Adipocyte (in vitro differentiated cells): ENCODE measurements around the gene SUMO2.
"Not testable (repeated sequence)": the region's sequence is repeated elsewhere in the genome, so short reads cannot be mapped to it uniquely, and the experiment has no call there.

Source experiments
- DNase-seq: peaks from one replicate; pipeline ENCODE4 v3.0.0-alpha.2; 2015; ENCODE audit warnings: low read depth
- H3K27me3 ChIP-seq: replicated peaks from 2 replicates; pipeline ENCODE4 v1.7.0; 2013; ENCODE audit warnings: mild to moderate bottlenecking, low read length, moderate library complexity; ENCODE audit not compliant: control insufficient read depth, insufficient read depth
- H3K36me3 ChIP-seq: 2 replicates; pipeline ENCODE4 v1.7.0; 2013; ENCODE audit warnings: low read length, mild to moderate bottlenecking, moderate library complexity; ENCODE audit not compliant: control insufficient read depth, insufficient read depth, severe bottlenecking
- H3K4me1 ChIP-seq: 2 replicates; pipeline ENCODE4 v1.7.0; 2013; ENCODE audit warnings: mild to moderate bottlenecking, low read length, moderate library complexity; ENCODE audit not compliant: control insufficient read depth, insufficient read depth
- H3K4me3 ChIP-seq: 2 replicates; pipeline ENCODE4 v1.7.0; 2013; ENCODE audit warnings: mild to moderate bottlenecking, low read length, moderate library complexity
- H3K9ac ChIP-seq: 2 replicates; pipeline ENCODE4 v1.7.0; 2013; ENCODE audit warnings: mild to moderate bottlenecking, low read length, moderate library complexity
- H3K9me3 ChIP-seq: 2 replicates; pipeline ENCODE4 v1.7.0; 2013; ENCODE audit warnings: mild to moderate bottlenecking, low read length, moderate library complexity; ENCODE audit not compliant: control insufficient read depth

Gene SUMO2

DNA sequence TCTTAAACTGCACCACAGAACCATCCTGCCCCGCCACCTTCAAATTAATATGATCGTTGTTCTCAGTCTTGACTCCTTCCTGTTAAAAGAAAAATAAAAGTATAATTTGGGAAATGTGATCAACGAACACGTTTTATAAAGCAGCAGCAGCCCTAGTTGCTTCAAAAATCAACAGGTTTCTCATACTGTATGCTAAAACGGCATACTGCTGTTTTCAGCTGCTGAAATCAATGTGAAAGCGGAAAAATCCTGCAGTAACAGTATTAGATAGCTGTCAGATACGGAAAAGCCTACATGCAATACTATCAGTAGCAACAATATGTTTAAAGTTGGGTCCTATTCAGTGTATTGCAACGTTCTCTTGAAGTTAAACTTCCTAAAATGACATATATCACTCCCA is 1.6 kb downstream of the SUMO2 start:
- peaks cover 25% of the 10 kb centered on the region for H3K36me3 ChIP-seq
- no peaks in the 10 kb centered on the region for H3K27me3 ChIP-seq
- DNase-seq = peak; percentile 16
- H3K4me3 ChIP-seq = peak overlapping the region; percentile 97
- peaks cover 10% of the 10 kb centered on the region for H3K4me1 ChIP-seq
- peak overlapping the region; percentile 94 for H3K9ac ChIP-seq
- H3K9me3 ChIP-seq = no peaks in the 10 kb centered on the region

DNA sequence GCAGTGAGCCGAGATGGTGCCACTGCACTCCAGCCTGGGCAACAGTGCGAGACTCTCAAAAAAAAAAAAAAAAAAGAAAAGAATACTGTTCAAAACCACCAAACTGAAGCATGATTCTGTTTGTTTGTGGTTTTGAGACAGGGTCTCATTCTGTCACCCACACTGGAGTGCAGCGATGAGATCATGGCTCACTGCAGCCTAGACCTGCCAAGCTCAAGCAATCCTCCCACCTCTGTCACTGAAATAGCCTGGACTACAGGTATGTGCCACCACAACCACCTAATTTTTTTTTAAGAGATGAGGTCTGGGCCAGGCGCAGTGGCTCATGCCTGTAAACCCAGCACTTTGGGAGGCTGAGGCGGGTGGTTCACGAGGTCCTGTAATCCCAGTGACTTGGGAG is 4.3 kb downstream of the SUMO2 start:
- no peak overlapping the region for H3K4me3 ChIP-seq
- no peaks in the 10 kb centered on the region for H3K9me3 ChIP-seq
- H3K36me3 ChIP-seq = peaks cover 52% of the 10 kb centered on the region
- H3K27me3 ChIP-seq = no peaks in the 10 kb centered on the region
- H3K4me1 ChIP-seq = peaks cover 10% of the 10 kb centered on the region
- no peak for DNase-seq
- no peak overlapping the region for H3K9ac ChIP-seq

GRCh38 chr17:75176625-75177024 is 6.1 kb downstream of the SUMO2 start:
- H3K27me3 ChIP-seq = no peaks in the 10 kb centered on the region
- peaks cover 8% of the 10 kb centered on the region for H3K4me1 ChIP-seq
- H3K9me3 ChIP-seq = no peaks in the 10 kb centered on the region
- DNase-seq = no peak
- no peak overlapping the region for H3K4me3 ChIP-seq
- H3K36me3 ChIP-seq = peaks cover 62% of the 10 kb centered on the region
- H3K9ac ChIP-seq = no peak overlapping the region

- peaks cover 60% of the 10 kb centered on the region for H3K36me3 ChIP-seq
- no peaks in the 10 kb centered on the region for H3K27me3 ChIP-seq
- no peak for DNase-seq
- no peak overlapping the region for H3K4me3 ChIP-seq
- H3K4me1 ChIP-seq = no peaks in the 10 kb centered on the region
- no peaks in the 10 kb centered on the region for H3K9me3 ChIP-seq
- no peak overlapping the region for H3K9ac ChIP-seq
Measured at GRCh38 chr17:75174996-75175395, 7.8 kb downstream of the SUMO2 start.

DNA sequence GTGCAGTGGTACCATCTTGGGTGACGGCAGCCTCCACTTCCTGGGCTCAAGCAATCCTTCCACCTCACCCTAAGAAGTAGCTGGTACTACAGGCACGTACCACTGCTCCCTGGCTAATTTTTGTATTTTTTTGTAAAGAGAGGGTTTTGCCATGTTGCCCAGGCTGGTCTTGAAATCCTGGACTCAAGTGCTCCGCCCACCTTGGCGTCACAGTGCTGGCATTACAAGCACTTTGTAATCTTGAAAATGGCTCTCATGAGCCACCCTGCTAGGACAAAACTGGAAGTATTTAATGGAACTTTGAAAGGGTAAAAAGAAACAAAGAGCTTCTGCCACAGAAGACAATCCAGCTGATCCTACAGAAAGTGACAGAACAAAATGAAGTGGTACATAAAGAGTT is 9.2 kb downstream of the SUMO2 start:
- no peak overlapping the region for H3K4me3 ChIP-seq
- no peaks in the 10 kb centered on the region for H3K27me3 ChIP-seq
- no peak for DNase-seq
- no peaks in the 10 kb centered on the region for H3K9me3 ChIP-seq
- peak overlapping the region; percentile 19 for H3K9ac ChIP-seq
- peaks cover 52% of the 10 kb centered on the region for H3K36me3 ChIP-seq
- H3K4me1 ChIP-seq = no peaks in the 10 kb centered on the region

GRCh38 chr17:75168998-75169397 is 13.8 kb downstream of the SUMO2 start:
- H3K4me1 ChIP-seq = no peaks in the 10 kb centered on the region
- H3K36me3 ChIP-seq = peaks cover 48% of the 10 kb centered on the region
- DNase-seq = no peak
- H3K9me3 ChIP-seq = no peaks in the 10 kb centered on the region
- H3K27me3 ChIP-seq = no peaks in the 10 kb centered on the region
- no peak overlapping the region for H3K4me3 ChIP-seq
- no peak overlapping the region for H3K9ac ChIP-seq

DNA sequence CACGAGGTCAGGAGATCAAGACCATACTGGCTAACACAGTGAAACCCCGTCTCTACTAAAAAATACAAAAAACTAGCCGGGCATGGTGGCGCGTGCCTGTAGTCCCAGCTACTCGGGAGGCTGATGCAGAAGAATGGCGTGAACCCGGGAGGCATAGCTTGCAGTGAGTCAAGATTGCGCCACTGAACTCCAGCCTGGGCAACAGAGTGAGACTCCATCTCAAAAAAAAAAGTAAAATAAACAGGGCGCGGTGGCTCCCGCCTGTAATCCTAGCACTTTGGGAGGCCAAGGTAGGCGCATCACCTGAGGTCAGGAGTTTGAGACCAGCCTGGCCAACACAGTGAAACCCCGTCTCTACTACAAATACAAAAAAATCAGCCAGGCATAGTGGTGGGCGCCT is 18.2 kb downstream of the SUMO2 start:
- DNase-seq, H3K4me1 ChIP-seq, H3K9me3 ChIP-seq, H3K4me3 ChIP-seq, H3K9ac ChIP-seq, H3K27me3 ChIP-seq: not testable (repeated sequence)
- peaks cover 37% of the 10 kb centered on the region for H3K36me3 ChIP-seq

- Histone ChIP-seq H3K4me1 (no peaks in the 10 kb centered on the region), H3K27me3 (no peaks in the 10 kb centered on the region), H3K9ac (no peak overlapping the region), H3K4me3 (no peak overlapping the region), H3K9me3 (no peaks in the 10 kb centered on the region), H3K36me3 (peaks cover 28% of the 10 kb centered on the region)
- DNase-seq = no peak
Measured at GRCh38 chr17:75163074-75163473, 19.7 kb downstream of the SUMO2 start.

GRCh38 chr17:75160211-75160610 is 22.5 kb downstream of the SUMO2 start:
- peaks cover 9% of the 10 kb centered on the region for H3K36me3 ChIP-seq

DNA sequence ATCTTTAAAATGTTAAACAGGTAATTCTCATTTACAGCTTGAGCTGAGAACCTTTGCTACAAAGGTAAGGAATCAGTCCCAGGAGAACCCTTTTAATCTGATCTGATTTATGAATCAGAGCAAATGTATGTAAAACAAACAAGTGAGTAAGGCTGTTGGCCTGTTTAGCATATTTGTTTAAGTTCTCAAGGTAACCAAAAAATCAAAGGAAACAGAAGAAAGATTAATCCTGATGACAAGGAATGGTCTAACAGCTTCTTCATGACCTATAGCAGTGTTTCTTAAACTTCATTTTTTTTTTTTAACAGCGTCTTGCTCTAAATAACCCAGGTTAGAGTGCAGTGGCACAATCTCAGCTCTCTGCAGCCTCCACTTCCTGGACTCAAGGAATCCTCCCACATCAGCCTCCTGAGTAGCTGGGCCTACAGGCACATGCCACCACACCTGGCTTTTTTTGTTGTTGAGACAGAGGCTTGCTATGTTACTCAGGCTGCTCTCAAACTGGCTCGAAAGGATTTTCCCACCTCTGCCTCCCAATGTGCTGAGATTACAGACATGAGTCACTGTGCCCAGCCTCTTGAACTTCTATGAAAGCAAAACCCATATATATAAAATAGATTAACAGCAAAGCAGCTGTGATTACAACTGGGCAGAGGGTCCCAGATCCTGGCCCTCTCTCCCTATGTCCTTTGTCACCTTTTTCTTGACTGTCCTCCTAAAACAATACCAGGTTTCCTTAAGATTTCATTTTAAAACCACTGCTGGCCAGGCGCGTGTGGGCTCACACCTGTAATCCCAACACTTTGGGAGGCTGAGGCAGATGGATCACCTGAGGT is 23.3 kb downstream of the SUMO2 start:
- Histone ChIP-seq H3K4me3 (no peak overlapping the region), H3K9me3 (no peaks in the 10 kb centered on the region), H3K9ac (no peak overlapping the region), H3K27me3 (no peaks in the 10 kb centered on the region), H3K36me3 (peaks cover 6% of the 10 kb centered on the region), H3K4me1 (no peaks in the 10 kb centered on the region)
- DNase-seq = peak; percentile 30

More at GRCh38 chr17:75160211-75160610, 22.5 kb downstream of the SUMO2 start:
- H3K9ac ChIP-seq = no peak overlapping the region
- H3K4me3 ChIP-seq = no peak overlapping the region
- no peaks in the 10 kb centered on the region for H3K4me1 ChIP-seq
- no peaks in the 10 kb centered on the region for H3K9me3 ChIP-seq
- no peaks in the 10 kb centered on the region for H3K27me3 ChIP-seq
- no peak for DNase-seq

- not testable (repeated sequence) for H3K4me3 ChIP-seq, H3K9me3 ChIP-seq, DNase-seq, H3K36me3 ChIP-seq, H3K9ac ChIP-seq, H3K4me1 ChIP-seq, H3K27me3 ChIP-seq
Measured at GRCh38 chr17:75158480-75158879, 24.3 kb downstream of the SUMO2 start.

- no peak for DNase-seq
- Histone ChIP-seq H3K4me3 (no peak overlapping the region), H3K36me3 (no peaks in the 10 kb centered on the region), H3K4me1 (peaks cover 7% of the 10 kb centered on the region), H3K27me3 (no peaks in the 10 kb centered on the region), H3K9me3 (no peaks in the 10 kb centered on the region), H3K9ac (no peak overlapping the region)
Measured at GRCh38 chr17:75155191-75155601, 27.6 kb downstream of the SUMO2 start.
